ENCODE results near the gene BRSK2.

The BRSK2 gene

GRCh38 chr11:1399386-1400316 is 9.9 kb downstream of the BRSK2 start:
- Histone ChIP-seq H3K4me2 (ENCODE audit: low read depth, low read length) (no peak overlapping the region), H3K79me2 (ENCODE audit: low read length) (no peaks in the 10 kb centered on the region), H3K27ac (ENCODE audit: low read length) (no peak overlapping the region), H3K9me3 (replicated peaks; ENCODE audit: insufficient read depth, low read length) (no peaks in the 10 kb centered on the region), H2AFZ (ENCODE audit: low read length) (no peak overlapping the region), H3F3A (ENCODE audit: insufficient read depth, low read length) (no peaks in the 10 kb centered on the region), H4K20me1 (ENCODE audit: insufficient read depth, low read length) (no peaks in the 10 kb centered on the region), H3K9ac (ENCODE audit: low read length) (no peak overlapping the region), H3K4me1 (ENCODE audit: low read length) (no peaks in the 10 kb centered on the region), H3K9me2 (replicated peaks; ENCODE audit: insufficient read depth, low read length) (no peaks in the 10 kb centered on the region), H3K27me3 (replicated peaks; ENCODE audit: insufficient read depth, low read length) (peaks cover 79% of the 10 kb centered on the region), H3K4me3 (ENCODE audit: low read length) (no peak overlapping the region), H3K36me3 (replicated peaks; ENCODE audit: insufficient read depth, low read length) (no peaks in the 10 kb centered on the region)
- no peak for DNase-seq
- TF ChIP-seq EZH2phosphoT487 (IDR thresholded peaks at IDR 0.05; ENCODE audit: low read length) (no peak), EZH2 (optimal IDR thresholded peaks at IDR 0.05; ENCODE audit: low read depth, low read length) (no peak), CTCF (IDR thresholded peaks at IDR 0.05; ENCODE audit: low read length) (no peak)

- Histone ChIP-seq H3K79me2 (ENCODE audit: low read length) (no peaks in the 10 kb centered on the region), H3K4me3 (ENCODE audit: low read length) (no peak overlapping the region), H4K20me1 (ENCODE audit: insufficient read depth, low read length) (no peaks in the 10 kb centered on the region), H3K27me3 (replicated peaks; ENCODE audit: insufficient read depth, low read length) (peaks cover 86% of the 10 kb centered on the region), H3K9ac (ENCODE audit: low read length) (no peak overlapping the region), H3K4me2 (ENCODE audit: low read depth, low read length) (no peak overlapping the region), H3F3A (ENCODE audit: insufficient read depth, low read length) (no peaks in the 10 kb centered on the region), H3K9me3 (replicated peaks; ENCODE audit: insufficient read depth, low read length) (no peaks in the 10 kb centered on the region), H3K4me1 (ENCODE audit: low read length) (no peaks in the 10 kb centered on the region), H3K9me2 (replicated peaks; ENCODE audit: insufficient read depth, low read length) (no peaks in the 10 kb centered on the region), H2AFZ (ENCODE audit: low read length) (no peak overlapping the region), H3K27ac (ENCODE audit: low read length) (no peak overlapping the region), H3K36me3 (replicated peaks; ENCODE audit: insufficient read depth, low read length) (no peaks in the 10 kb centered on the region)
- no peak for TF ChIP-seq EZH2phosphoT487 (IDR thresholded peaks at IDR 0.05; ENCODE audit: low read length)
- no peak for TF ChIP-seq CTCF (IDR thresholded peaks at IDR 0.05; ENCODE audit: low read length)
- no peak for TF ChIP-seq EZH2 (optimal IDR thresholded peaks at IDR 0.05; ENCODE audit: low read depth, low read length)
- DNase-seq, result no peak
These were observed 10.8 kb downstream of the BRSK2 start for GRCh38 chr11:1400317-1401170.

GRCh38 chr11:1401171-1401445 is 11.4 kb downstream of the BRSK2 start:
- Histone ChIP-seq H3F3A (ENCODE audit: insufficient read depth, low read length) (no peaks in the 10 kb centered on the region), H3K9me2 (replicated peaks; ENCODE audit: insufficient read depth, low read length) (no peaks in the 10 kb centered on the region), H3K4me2 (ENCODE audit: low read depth, low read length) (no peak overlapping the region), H3K9me3 (replicated peaks; ENCODE audit: insufficient read depth, low read length) (no peaks in the 10 kb centered on the region), H2AFZ (ENCODE audit: low read length) (no peak overlapping the region), H3K9ac (ENCODE audit: low read length) (no peak overlapping the region), H3K79me2 (ENCODE audit: low read length) (no peaks in the 10 kb centered on the region), H3K36me3 (replicated peaks; ENCODE audit: insufficient read depth, low read length) (no peaks in the 10 kb centered on the region), H3K4me3 (ENCODE audit: low read length) (no peak overlapping the region), H3K4me1 (ENCODE audit: low read length) (no peaks in the 10 kb centered on the region), H3K27me3 (replicated peaks; ENCODE audit: insufficient read depth, low read length) (peaks cover 91% of the 10 kb centered on the region), H4K20me1 (ENCODE audit: insufficient read depth, low read length) (no peaks in the 10 kb centered on the region), H3K27ac (ENCODE audit: low read length) (no peak overlapping the region)
- TF ChIP-seq EZH2phosphoT487 (IDR thresholded peaks at IDR 0.05; ENCODE audit: low read length) (no peak), CTCF (IDR thresholded peaks at IDR 0.05; ENCODE audit: low read length) (no peak), EZH2 (optimal IDR thresholded peaks at IDR 0.05; ENCODE audit: low read depth, low read length) (no peak)
- no peak for DNase-seq
